ENCODE data around the gene RAB11FIP3.
A peak's percentile ranks its signal among the peaks of the same experiment; 100 is the strongest.

The RAB11FIP3 gene

GRCh38 chr16:529012-529575 lies 103.6 kb downstream of the RAB11FIP3 start:
- H4K20me1 ChIP-seq (ENCODE audit: insufficient read depth, low read length) = peaks cover 6% of the 10 kb centered on the region; the same call in 1 of the 2 replicates

DNA sequence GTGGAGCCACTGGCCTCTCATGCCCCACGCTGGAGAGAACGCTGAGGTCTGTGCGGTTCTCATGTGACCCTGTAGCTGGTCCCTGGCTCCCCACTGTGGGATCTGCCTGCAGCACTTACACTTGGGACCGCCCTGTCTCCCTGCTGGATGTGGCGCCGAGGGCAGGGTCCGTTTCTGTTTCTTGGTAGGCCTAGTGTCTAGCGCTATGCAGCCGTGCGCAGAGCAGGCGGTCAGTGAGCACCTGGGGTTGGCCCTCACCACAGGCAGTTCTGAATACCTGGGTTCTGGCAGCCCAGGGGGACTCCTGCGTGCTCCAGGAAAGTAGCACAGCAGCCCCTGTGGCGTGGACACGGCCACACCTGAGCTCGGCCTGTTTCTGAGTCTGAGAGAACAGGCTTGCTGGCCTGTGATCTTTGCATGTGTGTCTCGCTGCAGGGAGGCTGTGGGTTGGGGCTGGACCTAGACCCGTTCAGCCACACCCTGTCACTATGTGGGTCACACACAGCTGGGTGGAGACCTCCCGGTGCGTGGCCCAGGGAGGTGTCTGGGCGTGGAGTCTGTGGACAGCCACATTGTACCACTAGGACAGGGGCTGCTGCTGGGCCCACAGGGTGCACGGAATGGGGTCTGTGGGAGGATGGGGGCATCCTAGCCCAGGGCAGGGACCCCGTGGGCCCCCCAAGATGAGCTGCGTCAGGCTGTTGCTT lies 104.8 kb downstream of the RAB11FIP3 start:
- Histone ChIP-seq H3K4me3 (ENCODE audit: low read length) (no peak overlapping the region), H2AFZ (ENCODE audit: low read length) (no peak overlapping the region), H4K20me1 (ENCODE audit: insufficient read depth, low read length) (peaks cover 6% of the 10 kb centered on the region; the same call in 1 of the 2 replicates), H3K79me2 (ENCODE audit: low read length) (peaks cover 91% of the 10 kb centered on the region), H3K4me2 (ENCODE audit: low read depth, low read length) (no peak overlapping the region), H3K4me1 (ENCODE audit: low read length) (peaks cover 5% of the 10 kb centered on the region; the same call in 1 of the 2 replicates), H3K9me2 (replicated peaks; ENCODE audit: insufficient read depth, low read length) (no peaks in the 10 kb centered on the region), H3K36me3 (replicated peaks; ENCODE audit: insufficient read depth, low read length) (no peaks in the 10 kb centered on the region), H3K27me3 (replicated peaks; ENCODE audit: insufficient read depth, low read length) (no peaks in the 10 kb centered on the region), H3K27ac (ENCODE audit: low read length) (no peak overlapping the region), H3K9ac (ENCODE audit: low read length) (no peak overlapping the region), H3F3A (ENCODE audit: insufficient read depth, low read length) (no peaks in the 10 kb centered on the region), H3K9me3 (replicated peaks; ENCODE audit: insufficient read depth, low read length) (no peaks in the 10 kb centered on the region)
- TF ChIP-seq, protein P1, sequence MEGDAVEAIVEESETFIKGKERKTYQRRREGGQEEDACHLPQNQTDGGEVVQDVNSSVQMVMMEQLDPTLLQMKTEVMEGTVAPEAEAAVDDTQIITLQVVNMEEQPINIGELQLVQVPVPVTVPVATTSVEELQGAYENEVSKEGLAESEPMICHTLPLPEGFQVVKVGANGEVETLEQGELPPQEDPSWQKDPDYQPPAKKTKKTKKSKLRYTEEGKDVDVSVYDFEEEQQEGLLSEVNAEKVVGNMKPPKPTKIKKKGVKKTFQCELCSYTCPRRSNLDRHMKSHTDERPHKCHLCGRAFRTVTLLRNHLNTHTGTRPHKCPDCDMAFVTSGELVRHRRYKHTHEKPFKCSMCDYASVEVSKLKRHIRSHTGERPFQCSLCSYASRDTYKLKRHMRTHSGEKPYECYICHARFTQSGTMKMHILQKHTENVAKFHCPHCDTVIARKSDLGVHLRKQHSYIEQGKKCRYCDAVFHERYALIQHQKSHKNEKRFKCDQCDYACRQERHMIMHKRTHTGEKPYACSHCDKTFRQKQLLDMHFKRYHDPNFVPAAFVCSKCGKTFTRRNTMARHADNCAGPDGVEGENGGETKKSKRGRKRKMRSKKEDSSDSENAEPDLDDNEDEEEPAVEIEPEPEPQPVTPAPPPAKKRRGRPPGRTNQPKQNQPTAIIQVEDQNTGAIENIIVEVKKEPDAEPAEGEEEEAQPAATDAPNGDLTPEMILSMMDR (IDR thresholded peaks at IDR 0.05; ENCODE audit: low read length) = no peak
- no peak for TF ChIP-seq EZH2phosphoT487 (IDR thresholded peaks at IDR 0.05; ENCODE audit: low read length)
- no peak for TF ChIP-seq EZH2 (optimal IDR thresholded peaks at IDR 0.05; ENCODE audit: low read depth, low read length)
- no peak for DNase-seq

More at GRCh38 chr16:529012-529575, 103.6 kb downstream of the RAB11FIP3 start:
- Histone ChIP-seq H3K4me3 (ENCODE audit: low read length) (peak overlapping the region; percentile 88), H3K4me1 (ENCODE audit: low read length) (peaks cover 5% of the 10 kb centered on the region; the same call in 1 of the 2 replicates), H3K9me3 (replicated peaks; ENCODE audit: insufficient read depth, low read length) (no peaks in the 10 kb centered on the region), H3K79me2 (ENCODE audit: low read length) (peaks cover 82% of the 10 kb centered on the region), H3K4me2 (ENCODE audit: low read depth, low read length) (peak overlapping the region; percentile 84), H3K9me2 (replicated peaks; ENCODE audit: insufficient read depth, low read length) (no peaks in the 10 kb centered on the region), H3K9ac (ENCODE audit: low read length) (peak overlapping the region; percentile 83), H2AFZ (ENCODE audit: low read length) (no peak overlapping the region), H3K27ac (ENCODE audit: low read length) (no peak overlapping the region), H3K36me3 (replicated peaks; ENCODE audit: insufficient read depth, low read length) (no peaks in the 10 kb centered on the region), H3K27me3 (replicated peaks; ENCODE audit: insufficient read depth, low read length) (no peaks in the 10 kb centered on the region), H3F3A (ENCODE audit: insufficient read depth, low read length) (no peaks in the 10 kb centered on the region)
- DNase-seq = no peak
- TF ChIP-seq, protein P1 (IDR thresholded peaks at IDR 0.05; ENCODE audit: low read length) = no peak
- TF ChIP-seq EZH2phosphoT487 (IDR thresholded peaks at IDR 0.05; ENCODE audit: low read length) = no peak
- TF ChIP-seq EZH2 (optimal IDR thresholded peaks at IDR 0.05; ENCODE audit: low read depth, low read length) = no peak

DNA sequence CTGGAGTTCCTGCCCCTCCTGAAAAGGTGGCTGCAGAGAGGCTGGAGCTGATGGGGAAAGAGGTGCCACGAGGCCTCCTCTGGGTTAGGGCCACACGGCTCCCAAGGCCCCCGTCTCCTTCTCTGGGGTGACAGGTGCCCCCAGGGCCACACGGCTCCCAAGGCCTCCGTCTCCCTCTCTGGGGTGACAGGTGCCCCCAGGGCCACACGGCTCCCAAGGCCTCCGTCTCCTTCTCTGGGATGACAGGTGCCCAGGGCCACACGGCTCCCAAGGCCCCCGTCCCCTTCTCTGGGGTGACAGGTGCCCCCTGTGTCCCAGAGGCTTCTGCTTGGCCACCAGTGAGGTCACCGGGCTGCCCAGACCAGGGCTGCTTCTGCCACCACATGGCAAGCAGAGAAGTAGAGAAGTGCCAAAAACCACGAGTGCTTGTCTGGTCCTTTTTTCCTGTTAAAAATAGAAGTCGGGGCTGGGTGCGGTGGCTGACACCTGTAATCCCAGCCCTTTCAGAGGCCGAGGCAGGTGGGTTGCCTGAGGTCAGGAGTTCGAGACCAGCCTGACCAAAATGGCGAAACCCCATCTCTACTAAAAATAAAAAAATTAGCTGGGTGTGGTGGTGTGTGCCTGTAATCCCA lies 106.2 kb downstream of the RAB11FIP3 start:
- H3K4me3 ChIP-seq (ENCODE audit: low read length) = no peak overlapping the region
- TF ChIP-seq, protein P1 (IDR thresholded peaks at IDR 0.05; ENCODE audit: low read length) = no peak
- no peak for TF ChIP-seq EZH2phosphoT487 (IDR thresholded peaks at IDR 0.05; ENCODE audit: low read length)
- no peak for TF ChIP-seq EZH2 (optimal IDR thresholded peaks at IDR 0.05; ENCODE audit: low read depth, low read length)
- no peaks in the 10 kb centered on the region for H3K36me3 ChIP-seq (replicated peaks; ENCODE audit: insufficient read depth, low read length)
- peak; percentile 46 for DNase-seq
- H3K4me2 ChIP-seq (ENCODE audit: low read depth, low read length) = no peak overlapping the region
- no peak overlapping the region for H3K27ac ChIP-seq (ENCODE audit: low read length)
- H4K20me1 ChIP-seq (ENCODE audit: insufficient read depth, low read length) = peaks cover 6% of the 10 kb centered on the region; the same call in 1 of the 2 replicates
- H3K9me2 ChIP-seq (replicated peaks; ENCODE audit: insufficient read depth, low read length) = no peaks in the 10 kb centered on the region
- peaks cover 88% of the 10 kb centered on the region for H3K79me2 ChIP-seq (ENCODE audit: low read length)
- no peaks in the 10 kb centered on the region; the same call in 1 of the 2 replicates for H3K4me1 ChIP-seq (ENCODE audit: low read length)
- no peaks in the 10 kb centered on the region for H3F3A ChIP-seq (ENCODE audit: insufficient read depth, low read length)
- no peak overlapping the region for H3K9ac ChIP-seq (ENCODE audit: low read length)
- no peak overlapping the region for H2AFZ ChIP-seq (ENCODE audit: low read length)
- H3K9me3 ChIP-seq (replicated peaks; ENCODE audit: insufficient read depth, low read length) = no peaks in the 10 kb centered on the region
- no peaks in the 10 kb centered on the region for H3K27me3 ChIP-seq (replicated peaks; ENCODE audit: insufficient read depth, low read length)
